Neural progenitor cell (in vitro differentiated cells): ENCODE measurements around the gene SLC6A18. TPM values are rescaled to one million over a fixed set of nuclear protein-coding genes. Genes with fewer than 3 reads are reported as not detected.

Experiments used
- DNase-seq: peaks from one replicate; pipeline ENCODE4 v3.0.0-alpha.2; 2016; ENCODE audit warnings: low spot score
- H2AFZ ChIP-seq: fragments of 200-600 bp; sonication (generic); replicated peaks from 2 replicates; pipeline ENCODE4 v1.6.1; 2016; ENCODE audit warnings: antibody characterized with exemption
- H3F3A ChIP-seq: fragments of 200-600 bp; sonication (generic); 2 replicates; pipeline ENCODE4 v1.6.1; 2016; ENCODE audit warnings: antibody characterized with exemption, low read depth
- H3K27ac ChIP-seq: fragments of 200-600 bp; sonication (generic); 2 replicates; pipeline ENCODE4 v1.5.1; 2016; ENCODE audit warnings: mild to moderate bottlenecking
- H3K27me3 ChIP-seq: fragments of 200-600 bp; sonication (generic); 2 replicates; pipeline ENCODE4 v1.6.1; 2016; ENCODE audit warnings: mild to moderate bottlenecking, moderate library complexity
- H3K36me3 ChIP-seq: fragments of 200-600 bp; sonication (generic); 2 replicates; pipeline ENCODE4 v1.5.1; 2016
- H3K4me1 ChIP-seq: fragments of 200-600 bp; sonication (generic); 2 replicates; pipeline ENCODE4 v1.6.1; 2016; ENCODE audit warnings: mixed run types
- H3K4me2 ChIP-seq: fragments of 200-600 bp; sonication (generic); 2 replicates; pipeline ENCODE4 v1.6.1; 2016
- H3K4me3 ChIP-seq: fragments of 200-600 bp; sonication (generic); 2 replicates; pipeline ENCODE4 v1.5.1; 2016
- H3K79me2 ChIP-seq: fragments of 200-600 bp; sonication (generic); 2 replicates; pipeline ENCODE4 v1.6.1; 2016; ENCODE audit warnings: low read depth
- H3K9ac ChIP-seq: fragments of 200-600 bp; sonication (generic); 2 replicates; pipeline ENCODE4 v1.6.1; 2016
- H3K9me3 ChIP-seq: fragments of 200-600 bp; sonication (generic); 2 replicates; pipeline ENCODE4 v1.5.1; 2016; ENCODE audit warnings: low read depth
- H4K20me1 ChIP-seq: fragments of 200-600 bp; sonication (generic); 2 replicates; pipeline ENCODE4 v1.6.1; 2016; ENCODE audit warnings: low read depth
- H3K27ac Mint-ChIP-seq: 3 replicates; pipeline ENCODE4 v1.8.0; 2021; ENCODE audit warnings: mixed read lengths
- H3K27me3 Mint-ChIP-seq: 2 replicates; pipeline ENCODE4 v1.8.0; 2022; ENCODE audit warnings: low read depth, mild to moderate bottlenecking, inconsistent platforms, moderate library complexity, mixed read lengths; ENCODE audit not compliant: insufficient read depth
- H3K36me3 Mint-ChIP-seq: 3 replicates; pipeline ENCODE4 v1.8.0; 2021; ENCODE audit warnings: mixed read lengths
- H3K4me1 Mint-ChIP-seq: 3 replicates; pipeline ENCODE4 v1.8.0; 2021; ENCODE audit warnings: mixed read lengths
- H3K4me3 Mint-ChIP-seq: 3 replicates; pipeline ENCODE4 v1.8.0; 2021; ENCODE audit warnings: mild to moderate bottlenecking, moderate library complexity, mixed read lengths
- H3K9me3 Mint-ChIP-seq: 3 replicates; pipeline ENCODE4 v1.8.0; 2020; ENCODE audit warnings: mixed read lengths
- EZH2 ChIP-seq: fragments of 200-600 bp; sonication (generic); IDR thresholded peaks from 2 replicates; pipeline ENCODE4 v1.6.1; 2017; ENCODE audit warnings: antibody characterized with exemption, mild to moderate bottlenecking, moderate library complexity
- EZH2phosphoT487 ChIP-seq: fragments of 200-600 bp; sonication (generic); IDR thresholded peaks from 2 replicates; pipeline ENCODE4 v1.6.1; 2017; ENCODE audit warnings: antibody characterized with exemption
- total RNA-seq: library from RNA; depleted of rRNA; stranded (reverse); fragments of >200 nt; gene quantifications from 2 replicates; pipeline ENCODE4 v1.2.3, GENCODE V29; 2015; ENCODE audit warnings: low replicate concordance
- TF ChIP-seq, protein P1 (sequence below): fragments of 200-600 bp; sonication (generic); IDR thresholded peaks from 2 replicates; pipeline ENCODE4 v1.5.1; 2017; ENCODE audit warnings: antibody characterized with exemption, mild to moderate bottlenecking

Gene SLC6A18
- total RNA-seq, 1 donor from 2014 or later, result not detected

DNA sequence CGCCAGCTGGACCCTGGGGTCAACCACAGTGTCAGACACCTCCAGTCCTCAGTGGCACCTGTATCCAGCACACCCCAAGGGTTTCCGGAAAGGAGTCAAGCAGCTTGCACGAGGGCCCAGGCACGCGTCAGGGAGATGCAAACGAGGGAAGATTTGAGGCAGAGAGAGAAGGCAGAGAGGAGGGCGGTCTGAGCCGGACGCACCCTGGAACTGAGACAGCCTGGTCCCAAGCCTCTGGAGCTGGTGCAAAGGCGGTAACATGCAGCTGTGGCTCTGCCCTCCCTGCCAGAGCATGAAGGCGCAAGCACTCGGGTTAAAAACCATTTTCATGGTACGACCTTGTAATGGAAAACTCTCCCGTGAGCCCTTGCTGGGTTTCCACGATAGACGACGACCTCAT is 32.2 kb downstream of the SLC6A18 start:
- Histone ChIP-seq H3K79me2 (no peaks in the 10 kb centered on the region), H3K4me1 (no peaks in the 10 kb centered on the region), H3K4me2 (no peak overlapping the region), H3K36me3 (no peaks in the 10 kb centered on the region), H3K27ac (no peak overlapping the region), H3K9me3 (no peaks in the 10 kb centered on the region), H4K20me1 (no peaks in the 10 kb centered on the region), H2AFZ (no peak overlapping the region), H3K9ac (no peak overlapping the region), H3K4me3 (no peak overlapping the region), H3F3A (no peaks in the 10 kb centered on the region), H3K27me3 (no peaks in the 10 kb centered on the region)
- no peaks in the 10 kb centered on the region for H3K4me1 Mint-ChIP-seq
- H3K4me3 Mint-ChIP-seq, result no peak overlapping the region
- H3K27me3 Mint-ChIP-seq, result peaks cover 2% of the 10 kb centered on the region
- no peaks in the 10 kb centered on the region for H3K36me3 Mint-ChIP-seq
- H3K27ac Mint-ChIP-seq, result no peak overlapping the region
- DNase-seq, result no peak
- TF ChIP-seq EZH2phosphoT487 (no peak), EZH2 (no peak)
- TF ChIP-seq, protein P1, sequence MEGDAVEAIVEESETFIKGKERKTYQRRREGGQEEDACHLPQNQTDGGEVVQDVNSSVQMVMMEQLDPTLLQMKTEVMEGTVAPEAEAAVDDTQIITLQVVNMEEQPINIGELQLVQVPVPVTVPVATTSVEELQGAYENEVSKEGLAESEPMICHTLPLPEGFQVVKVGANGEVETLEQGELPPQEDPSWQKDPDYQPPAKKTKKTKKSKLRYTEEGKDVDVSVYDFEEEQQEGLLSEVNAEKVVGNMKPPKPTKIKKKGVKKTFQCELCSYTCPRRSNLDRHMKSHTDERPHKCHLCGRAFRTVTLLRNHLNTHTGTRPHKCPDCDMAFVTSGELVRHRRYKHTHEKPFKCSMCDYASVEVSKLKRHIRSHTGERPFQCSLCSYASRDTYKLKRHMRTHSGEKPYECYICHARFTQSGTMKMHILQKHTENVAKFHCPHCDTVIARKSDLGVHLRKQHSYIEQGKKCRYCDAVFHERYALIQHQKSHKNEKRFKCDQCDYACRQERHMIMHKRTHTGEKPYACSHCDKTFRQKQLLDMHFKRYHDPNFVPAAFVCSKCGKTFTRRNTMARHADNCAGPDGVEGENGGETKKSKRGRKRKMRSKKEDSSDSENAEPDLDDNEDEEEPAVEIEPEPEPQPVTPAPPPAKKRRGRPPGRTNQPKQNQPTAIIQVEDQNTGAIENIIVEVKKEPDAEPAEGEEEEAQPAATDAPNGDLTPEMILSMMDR, result no peak
- H3K9me3 Mint-ChIP-seq, result no peaks in the 10 kb centered on the region

- Histone ChIP-seq H3K36me3 (no peaks in the 10 kb centered on the region), H3K4me2 (no peak overlapping the region), H3K79me2 (no peaks in the 10 kb centered on the region), H3K27ac (no peak overlapping the region), H3K9me3 (no peaks in the 10 kb centered on the region), H3K27me3 (no peaks in the 10 kb centered on the region), H2AFZ (no peak overlapping the region), H3K4me1 (no peaks in the 10 kb centered on the region), H3K9ac (no peak overlapping the region), H3K4me3 (no peak overlapping the region), H3F3A (no peaks in the 10 kb centered on the region), H4K20me1 (no peaks in the 10 kb centered on the region)
- no peaks in the 10 kb centered on the region for H3K4me1 Mint-ChIP-seq
- H3K27ac Mint-ChIP-seq, result no peak overlapping the region
- no peaks in the 10 kb centered on the region for H3K36me3 Mint-ChIP-seq
- H3K9me3 Mint-ChIP-seq, result no peaks in the 10 kb centered on the region
- no peak for DNase-seq
- TF ChIP-seq EZH2phosphoT487 (no peak), EZH2 (no peak)
- TF ChIP-seq, protein P1, result no peak
- peaks cover under 1% of the 10 kb centered on the region for H3K27me3 Mint-ChIP-seq
- H3K4me3 Mint-ChIP-seq, result no peak overlapping the region
These were observed 32.7 kb downstream of the SLC6A18 start for GRCh38 chr5:1257841-1258240.

GRCh38 chr5:1259806-1260480 is 34.8 kb downstream of the SLC6A18 start:
- no peak overlapping the region for H3K4me2 ChIP-seq
- H3K79me2 ChIP-seq, result no peaks in the 10 kb centered on the region
- H3K4me3 ChIP-seq, result no peak overlapping the region
- no peak overlapping the region for H3K9ac ChIP-seq
- no peak for DNase-seq
- H3K27me3 ChIP-seq, result no peaks in the 10 kb centered on the region
- no peak overlapping the region for H2AFZ ChIP-seq
- no peaks in the 10 kb centered on the region for H3K27me3 Mint-ChIP-seq
- no peaks in the 10 kb centered on the region for H3K4me1 ChIP-seq
- H3K36me3 ChIP-seq, result no peaks in the 10 kb centered on the region
- H3F3A ChIP-seq, result no peaks in the 10 kb centered on the region
- TF ChIP-seq EZH2phosphoT487, result no peak
- TF ChIP-seq, protein P1, result no peak
- TF ChIP-seq EZH2, result no peak
- H3K27ac Mint-ChIP-seq, result no peak overlapping the region
- H3K27ac ChIP-seq, result no peak overlapping the region
- H3K4me1 Mint-ChIP-seq, result no peaks in the 10 kb centered on the region
- H3K36me3 Mint-ChIP-seq, result no peaks in the 10 kb centered on the region
- no peaks in the 10 kb centered on the region for H4K20me1 ChIP-seq
- no peaks in the 10 kb centered on the region for H3K9me3 ChIP-seq
- H3K4me3 Mint-ChIP-seq, result no peak overlapping the region
- H3K9me3 Mint-ChIP-seq, result no peaks in the 10 kb centered on the region
